Ovary (tissue), 10 donors: Measurements from ENCODE around the gene OR9I1. TPM values are rescaled to one million over a fixed set of nuclear protein-coding genes. Genes with fewer than 3 reads are reported as not detected.

ENCODE experiments used
- DNase-seq, 5 donors: peaks; one replicate each; pipeline ENCODE4 v3.0.0-alpha.2; 2019 to 2020
- H3K27ac ChIP-seq, 2 donors: fragments of 200-600 bp; one replicate each; pipeline versions ENCODE4 v1.5.1 to v1.8.0; 2019 to 2022
- H3K27me3 ChIP-seq: fragments of 200-600 bp; one replicate; pipeline ENCODE4 v1.8.0; 2022
- H3K36me3 ChIP-seq: fragments of 200-600 bp; sonication (generic); one replicate; pipeline ENCODE4 v1.5.1; 2019
- H3K4me1 ChIP-seq: one replicate; pipeline ENCODE4 v1.8.1; 2013; ENCODE audit warnings: mild to moderate bottlenecking, moderate library complexity; ENCODE audit not compliant: insufficient read depth
- H3K4me3 ChIP-seq: fragments of 200-600 bp; sonication (generic); one replicate; pipeline ENCODE4 v1.5.1; 2017
- H3K9me3 ChIP-seq, 2 donors: fragments of 200-600 bp in 1 of 2; sonication (generic) in 1 of 2; one replicate each; pipeline versions ENCODE4 v1.5.1 to v1.8.1; 2013 to 2019; ENCODE audit warnings: mild to moderate bottlenecking in 1 of 2, moderate library complexity in 1 of 2
- CTCF ChIP-seq, 3 donors: fragments of 450-650 bp in 2 of 3; fragments of 200-600 bp in 1 of 3; IDR thresholded peaks; one replicate each; pipeline versions ENCODE4 v1.5.1 to v1.8.0; 2016 to 2022; ENCODE audit warnings: antibody characterized with exemption in 3 of 3, mild to moderate bottlenecking in 1 of 3
- EP300 ChIP-seq: sonication (generic); formaldehyde crosslinking; IDR thresholded peaks from one replicate; pipeline ENCODE4 v1.6.1; 2017; ENCODE audit warnings: antibody characterized with exemption
- POLR2A ChIP-seq: fragments of 450-650 bp; IDR thresholded peaks from one replicate; pipeline ENCODE4 v1.6.1; 2017; ENCODE audit warnings: antibody characterized with exemption, mild to moderate bottlenecking, moderate library complexity
- WGBS, 3 donors: extraction: QIAGEN DNeasy Blood & Tissue Kit in 1 of 3; methylation state at CpG; one replicate each; pipeline versions ENCODE4 v1.1.5 to v1.1.7; 2013 to 2017; 5-methylcytosine and 5-hydroxymethylcytosine counted together
- intact Hi-C, 4 donors: fragments of 100-400 bp; cut with DNase I; formaldehyde crosslinking; loops; one replicate each; pipeline versions ENCODE4 v1.11.0 to v1.15.1; 2022 to 2023
- long read RNA-seq, 3 donors: library from polyadenylated mRNA in 2 of 3; unstranded in 2 of 3; transcript quantifications; one replicate each; pipeline ENCODE4 v2.0.0 and lab custom pipeline, GENCODE V29; 2021 to 2026
- polyA plus RNA-seq, 2 donors: library from polyadenylated mRNA; stranded (reverse); fragments of 200-250 nt in 1 of 2; fragments of 350-450 nt in 1 of 2; fragmentation: Illumina TruSeq in 1 of 2; extraction: RNeasy Lipid Tissue Mini Kit (QIAGEN cat#74804) in 1 of 2; gene quantifications; one replicate each; pipeline ENCODE4 v1.2.3, GENCODE V29; 2013 to 2014
- total RNA-seq, 7 donors: library from RNA; depleted of rRNA in 2 of 7; stranded (reverse); fragments of >200 nt in 2 of 7; fragmentation: NEBNext Ultra II Directional in 3 of 7; extraction: Animal tissue kit (Norgen Biotek cat#: 25700) in 3 of 7; gene quantifications; one replicate each; pipeline versions ENCODE4 v1.1.0 to v1.2.4, GENCODE V29; 2016 to 2023
- donor health status: DM: no; HTN: no; CAD: no; lungs with moderate emphysema.
- donor health status: DM: no; HTN: no; CAD: no.
- donor health status: Bipolar disorder and iron deficiency.
- donor health status: DM: yes; HTN: yes; CAD: no.
- donor health status: DM: no; HTN: no; CAD: no.
- donor health status: DM: yes; HTN: yes; CAD: no.

The OR9I1 gene
- not detected for total RNA-seq
- not detected for polyA plus RNA-seq
- long read RNA-seq, donor 1: 0 reads
- long read RNA-seq, donor 2: 0 reads
- long read RNA-seq, donor 3: 0 reads

GRCh38 chr11:58125469-58125868 is at the start of gene OR9I1:
TSS of gene OR9I1 (minus strand) at chr11:58125530. CDS start at chr11:58119444, 6,086 bp downstream.
- no peak for TF ChIP-seq CTCF (IDR thresholded peaks at IDR 0.05)
- TF ChIP-seq POLR2A: no peak
- no peak for TF ChIP-seq EP300
- DNase-seq: no peak
- Histone ChIP-seq H3K9me3 (no peaks in the 10 kb centered on the region), H3K36me3 (no peaks in the 10 kb centered on the region), H3K4me3 (no peak within 1 kb of the TSS), H3K27ac (no peak within 1 kb of the TSS), H3K27me3 (no peaks in the 10 kb centered on the region), H3K4me1 (no peaks in the 10 kb centered on the region)
- intact Hi-C loops: loop anchor here in 1 of 4 donors (1.0 kb wide), 1 partner anchor 36 kb away; no protein-coding TSS in a partner anchor
- WGBS, 3 donors: 24 to 40% (median 39%) methylated on average over 4 of the region's 4 CpGs

- no peaks in the 10 kb centered on the region for H3K9me3 ChIP-seq
- no peaks in the 10 kb centered on the region for H3K4me1 ChIP-seq
- no peaks in the 10 kb centered on the region for H3K27me3 ChIP-seq
- 37 to 57% (median 49%) methylated on average over 7 of the region's 7 CpGs for WGBS, 3 donors
- no peaks in the 10 kb centered on the region for H3K36me3 ChIP-seq
- intact Hi-C loops: no loop called here
- no peak for DNase-seq
- TF ChIP-seq EP300 (no peak), CTCF (IDR thresholded peaks at IDR 0.05) (no peak), POLR2A (no peak)
- no peak overlapping the region for H3K4me3 ChIP-seq
- no peak overlapping the region for H3K27ac ChIP-seq
Measured at GRCh38 chr11:58165504-58166106, 40.3 kb upstream of the OR9I1 start.

GRCh38 chr11:58164990-58165389 is 39.7 kb upstream of the OR9I1 start:
- Histone ChIP-seq H3K27ac (no peak overlapping the region), H3K9me3 (no peaks in the 10 kb centered on the region), H3K4me3 (no peak overlapping the region), H3K27me3 (no peaks in the 10 kb centered on the region), H3K4me1 (no peaks in the 10 kb centered on the region), H3K36me3 (no peaks in the 10 kb centered on the region)
- intact Hi-C loops: no loop called here
- DNase-seq: no peak
- TF ChIP-seq EP300 (no peak), POLR2A (no peak), CTCF (IDR thresholded peaks at IDR 0.05) (no peak)
- WGBS, 3 donors: 10 to 21% (median 16%) methylated on average over 1 of the region's 1 CpG

- no peak for TF ChIP-seq EP300
- TF ChIP-seq CTCF (IDR thresholded peaks at IDR 0.05): no peak
- no peak for TF ChIP-seq POLR2A
- Histone ChIP-seq H3K9me3 (no peaks in the 10 kb centered on the region), H3K27ac (no peak overlapping the region), H3K36me3 (no peaks in the 10 kb centered on the region), H3K4me3 (no peak overlapping the region), H3K27me3 (no peaks in the 10 kb centered on the region), H3K4me1 (no peaks in the 10 kb centered on the region)
- intact Hi-C loops: no loop called here
- DNase-seq: no peak
- 71 to 75% (median 73%) methylated on average over 4 of the region's 4 CpGs for WGBS, 3 donors
Measured at GRCh38 chr11:58164389-58164788, 39.1 kb upstream of the OR9I1 start.
